ENCODE measurements around the gene SERPINA1.
"Not testable (repeated sequence)": the region's sequence is repeated elsewhere in the genome, so short reads cannot be mapped to it uniquely, and the experiment has no call there.

The SERPINA1 gene

DNA sequence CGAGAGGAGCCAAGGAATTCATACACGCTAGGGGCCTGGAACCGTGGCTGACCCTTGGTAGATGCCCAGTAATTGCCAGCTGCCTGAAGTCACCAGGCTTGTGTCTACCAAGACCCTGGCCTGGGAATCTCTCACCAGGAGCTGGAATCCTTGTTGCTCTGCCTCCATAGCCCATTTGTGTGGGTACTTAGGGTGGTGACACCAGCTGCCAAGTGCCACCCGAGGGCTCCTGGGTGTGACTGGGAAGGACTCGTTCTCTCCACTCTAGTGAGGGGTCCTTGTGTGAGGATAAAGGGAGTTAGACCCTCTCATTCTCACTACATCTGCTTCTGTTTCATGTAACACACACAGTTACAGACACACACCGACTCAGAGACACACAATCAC lies 17.9 kb downstream of the SERPINA1 start:
- no peak for ATAC-seq (ENCODE audit: insufficient read depth, low read depth)

DNA sequence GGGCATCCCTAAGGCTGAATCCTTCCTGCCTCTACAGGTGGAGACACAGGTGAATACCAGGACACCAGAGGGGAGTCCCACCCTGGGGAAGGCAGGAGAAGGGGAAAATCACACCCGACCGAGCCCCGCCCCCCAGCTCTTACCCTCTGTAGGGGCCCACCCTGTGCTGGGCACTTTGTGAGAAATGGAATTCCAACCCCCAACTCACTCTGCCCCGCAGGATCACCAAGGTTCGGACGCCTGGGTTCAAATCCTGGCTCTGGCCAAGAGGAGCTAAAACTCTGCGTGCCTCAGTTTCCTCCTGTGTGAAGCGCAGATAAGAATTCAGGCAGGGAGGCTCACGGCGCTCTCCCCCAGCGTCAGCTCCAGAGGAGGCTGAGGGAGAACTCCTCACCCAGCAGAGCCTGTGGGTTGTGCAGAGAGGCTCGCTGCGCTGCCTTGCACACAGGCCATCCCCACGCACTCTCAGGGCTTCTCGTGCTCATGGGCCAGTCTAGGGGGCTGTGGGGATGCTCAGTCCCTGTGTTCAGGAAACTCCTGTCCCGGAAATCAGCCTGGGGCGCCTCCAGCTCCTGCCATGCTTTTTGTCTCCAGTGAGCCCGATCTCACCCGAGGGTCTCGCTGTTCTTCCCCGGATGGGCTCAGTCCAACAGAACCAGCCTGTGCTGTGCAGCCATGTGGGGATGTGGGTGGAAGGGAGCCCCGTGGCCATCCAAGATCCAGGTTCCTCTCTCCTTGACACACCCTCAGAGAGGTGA lies 18.5 kb downstream of the SERPINA1 start:
- not testable (repeated sequence) for H3K4me1 ChIP-seq (ENCODE audit: insufficient read depth, low read length); H3K27me3 ChIP-seq (ENCODE audit: insufficient read depth, low read length, poor library complexity); H3K27ac ChIP-seq (ENCODE audit: low read length); H3K4me2 ChIP-seq (ENCODE audit: insufficient read depth, low read length); H3K79me2 ChIP-seq (ENCODE audit: insufficient read depth, low read length); H3K9me3 ChIP-seq (ENCODE audit: insufficient read depth, low read length, severe bottlenecking); DNase-seq; H3K9ac ChIP-seq (ENCODE audit: low read depth, low read length); H2AFZ ChIP-seq (ENCODE audit: low read depth, low read length); H4K20me1 ChIP-seq (ENCODE audit: insufficient read depth, low read length); H3K36me3 ChIP-seq (ENCODE audit: insufficient read depth, low read length); ATAC-seq (ENCODE audit: insufficient read depth, low read depth); H3K4me3 ChIP-seq (ENCODE audit: low read depth in 1 of 2, low read length in 2 of 2)

More for the DNA sequence above, 17.9 kb downstream of the SERPINA1 start:
- no peak overlapping the region for H2AFZ ChIP-seq (ENCODE audit: low read depth, low read length)
- no peaks in the 10 kb centered on the region for H3K36me3 ChIP-seq (ENCODE audit: insufficient read depth, low read length)
- peaks cover 8% of the 10 kb centered on the region for H3K27me3 ChIP-seq (ENCODE audit: insufficient read depth, low read length, poor library complexity)
- H3K79me2 ChIP-seq (ENCODE audit: insufficient read depth, low read length): no peaks in the 10 kb centered on the region
- H3K27ac ChIP-seq (ENCODE audit: low read length): no peak overlapping the region
- H3K4me3 ChIP-seq (ENCODE audit: low read depth in 1 of 2, low read length in 2 of 2): no peak overlapping the region
- TF ChIP-seq, protein P1, sequence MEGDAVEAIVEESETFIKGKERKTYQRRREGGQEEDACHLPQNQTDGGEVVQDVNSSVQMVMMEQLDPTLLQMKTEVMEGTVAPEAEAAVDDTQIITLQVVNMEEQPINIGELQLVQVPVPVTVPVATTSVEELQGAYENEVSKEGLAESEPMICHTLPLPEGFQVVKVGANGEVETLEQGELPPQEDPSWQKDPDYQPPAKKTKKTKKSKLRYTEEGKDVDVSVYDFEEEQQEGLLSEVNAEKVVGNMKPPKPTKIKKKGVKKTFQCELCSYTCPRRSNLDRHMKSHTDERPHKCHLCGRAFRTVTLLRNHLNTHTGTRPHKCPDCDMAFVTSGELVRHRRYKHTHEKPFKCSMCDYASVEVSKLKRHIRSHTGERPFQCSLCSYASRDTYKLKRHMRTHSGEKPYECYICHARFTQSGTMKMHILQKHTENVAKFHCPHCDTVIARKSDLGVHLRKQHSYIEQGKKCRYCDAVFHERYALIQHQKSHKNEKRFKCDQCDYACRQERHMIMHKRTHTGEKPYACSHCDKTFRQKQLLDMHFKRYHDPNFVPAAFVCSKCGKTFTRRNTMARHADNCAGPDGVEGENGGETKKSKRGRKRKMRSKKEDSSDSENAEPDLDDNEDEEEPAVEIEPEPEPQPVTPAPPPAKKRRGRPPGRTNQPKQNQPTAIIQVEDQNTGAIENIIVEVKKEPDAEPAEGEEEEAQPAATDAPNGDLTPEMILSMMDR (IDR thresholded peaks at IDR 0.05; ENCODE audit: borderline replicate concordance, extremely low read depth, low read length, poor library complexity, severe bottlenecking): no peak
- no peak for TF ChIP-seq EZH2 (IDR thresholded peaks at IDR 0.05; ENCODE audit: borderline replicate concordance, low read depth, low read length, severe bottlenecking)
- no peaks in the 10 kb centered on the region for H3K9me3 ChIP-seq (ENCODE audit: insufficient read depth, low read length, severe bottlenecking)
- DNase-seq: no peak
- H3K4me2 ChIP-seq (ENCODE audit: insufficient read depth, low read length): no peak overlapping the region
- no peaks in the 10 kb centered on the region for H4K20me1 ChIP-seq (ENCODE audit: insufficient read depth, low read length)
- H3K9ac ChIP-seq (ENCODE audit: low read depth, low read length): no peak overlapping the region
- no peaks in the 10 kb centered on the region for H3K4me1 ChIP-seq (ENCODE audit: insufficient read depth, low read length)

DNA sequence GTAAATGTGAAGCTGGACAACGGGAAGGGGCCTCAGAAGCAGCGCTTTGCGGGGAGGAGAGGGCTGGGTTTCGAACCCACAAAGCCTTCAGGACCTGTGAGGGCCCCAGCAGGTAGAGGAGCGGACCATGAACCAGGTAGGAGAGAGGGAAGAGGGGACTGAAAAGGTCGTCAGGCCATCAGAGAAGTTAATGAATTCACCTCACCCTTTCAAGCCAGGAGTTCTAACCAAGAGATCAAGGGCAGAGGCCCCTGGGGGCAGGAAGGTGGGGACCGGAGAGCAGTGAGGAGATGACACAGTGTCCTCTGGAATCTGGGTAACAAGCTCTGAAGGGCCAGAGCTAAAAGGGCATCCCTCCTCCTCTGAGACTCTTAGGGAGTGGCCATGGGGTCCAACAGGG lies 19.4 kb downstream of the SERPINA1 start:
- Histone ChIP-seq H3K27ac (ENCODE audit: low read length) (no peak overlapping the region), H3K4me3 (ENCODE audit: low read depth in 1 of 2, low read length in 2 of 2) (no peak overlapping the region), H3K9ac (ENCODE audit: low read depth, low read length) (no peak overlapping the region), H2AFZ (ENCODE audit: low read depth, low read length) (no peak overlapping the region), H3K4me2 (ENCODE audit: insufficient read depth, low read length) (no peak overlapping the region), H3K79me2 (ENCODE audit: insufficient read depth, low read length) (no peaks in the 10 kb centered on the region), H3K27me3 (ENCODE audit: insufficient read depth, low read length, poor library complexity) (peaks cover 2% of the 10 kb centered on the region), H3K9me3 (ENCODE audit: insufficient read depth, low read length, severe bottlenecking) (no peaks in the 10 kb centered on the region), H3K36me3 (ENCODE audit: insufficient read depth, low read length) (no peaks in the 10 kb centered on the region), H4K20me1 (ENCODE audit: insufficient read depth, low read length) (no peaks in the 10 kb centered on the region), H3K4me1 (ENCODE audit: insufficient read depth, low read length) (no peaks in the 10 kb centered on the region)
- ATAC-seq (ENCODE audit: insufficient read depth, low read depth): no peak
- DNase-seq: no peak
- no peak for TF ChIP-seq EZH2 (IDR thresholded peaks at IDR 0.05; ENCODE audit: borderline replicate concordance, low read depth, low read length, severe bottlenecking)
- TF ChIP-seq, protein P1 (IDR thresholded peaks at IDR 0.05; ENCODE audit: borderline replicate concordance, extremely low read depth, low read length, poor library complexity, severe bottlenecking): no peak

DNA sequence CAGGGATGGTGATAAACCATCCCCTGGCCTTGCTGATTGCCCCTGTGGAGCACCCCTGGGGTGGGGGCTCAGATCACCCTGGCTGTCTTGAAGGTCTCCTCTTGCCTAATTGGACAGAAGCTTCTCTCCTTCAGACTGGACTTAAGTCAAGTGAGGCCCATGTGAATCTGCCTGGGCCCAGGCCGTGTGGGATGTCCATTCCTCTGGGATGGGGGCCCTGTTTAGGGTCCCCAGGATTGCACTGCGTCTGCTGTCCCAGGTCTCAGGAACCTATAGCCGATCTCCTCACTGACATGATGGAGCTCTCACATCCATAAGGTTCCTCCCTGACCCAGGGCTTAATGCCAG lies 20.2 kb downstream of the SERPINA1 start:
- H3K4me1 ChIP-seq (ENCODE audit: insufficient read depth, low read length): no peaks in the 10 kb centered on the region
- H3K79me2 ChIP-seq (ENCODE audit: insufficient read depth, low read length): no peaks in the 10 kb centered on the region
- no peak overlapping the region for H3K4me2 ChIP-seq (ENCODE audit: insufficient read depth, low read length)
- ATAC-seq (ENCODE audit: insufficient read depth, low read depth) (no peak), DNase-seq (no peak)
- no peak overlapping the region for H3K9ac ChIP-seq (ENCODE audit: low read depth, low read length)
- no peak overlapping the region for H3K27ac ChIP-seq (ENCODE audit: low read length)
- no peaks in the 10 kb centered on the region for H4K20me1 ChIP-seq (ENCODE audit: insufficient read depth, low read length)
- TF ChIP-seq EZH2 (IDR thresholded peaks at IDR 0.05; ENCODE audit: borderline replicate concordance, low read depth, low read length, severe bottlenecking): no peak
- TF ChIP-seq, protein P1 (IDR thresholded peaks at IDR 0.05; ENCODE audit: borderline replicate concordance, extremely low read depth, low read length, poor library complexity, severe bottlenecking): no peak
- H3K27me3 ChIP-seq (ENCODE audit: insufficient read depth, low read length, poor library complexity): no peaks in the 10 kb centered on the region
- H2AFZ ChIP-seq (ENCODE audit: low read depth, low read length): no peak overlapping the region
- no peaks in the 10 kb centered on the region for H3K36me3 ChIP-seq (ENCODE audit: insufficient read depth, low read length)
- H3K9me3 ChIP-seq (ENCODE audit: insufficient read depth, low read length, severe bottlenecking): no peaks in the 10 kb centered on the region
- H3K4me3 ChIP-seq (ENCODE audit: low read depth in 1 of 2, low read length in 2 of 2): no peak overlapping the region

All from DND-41 (cell line).